ENCODE results near the gene MMP14.

DNA sequence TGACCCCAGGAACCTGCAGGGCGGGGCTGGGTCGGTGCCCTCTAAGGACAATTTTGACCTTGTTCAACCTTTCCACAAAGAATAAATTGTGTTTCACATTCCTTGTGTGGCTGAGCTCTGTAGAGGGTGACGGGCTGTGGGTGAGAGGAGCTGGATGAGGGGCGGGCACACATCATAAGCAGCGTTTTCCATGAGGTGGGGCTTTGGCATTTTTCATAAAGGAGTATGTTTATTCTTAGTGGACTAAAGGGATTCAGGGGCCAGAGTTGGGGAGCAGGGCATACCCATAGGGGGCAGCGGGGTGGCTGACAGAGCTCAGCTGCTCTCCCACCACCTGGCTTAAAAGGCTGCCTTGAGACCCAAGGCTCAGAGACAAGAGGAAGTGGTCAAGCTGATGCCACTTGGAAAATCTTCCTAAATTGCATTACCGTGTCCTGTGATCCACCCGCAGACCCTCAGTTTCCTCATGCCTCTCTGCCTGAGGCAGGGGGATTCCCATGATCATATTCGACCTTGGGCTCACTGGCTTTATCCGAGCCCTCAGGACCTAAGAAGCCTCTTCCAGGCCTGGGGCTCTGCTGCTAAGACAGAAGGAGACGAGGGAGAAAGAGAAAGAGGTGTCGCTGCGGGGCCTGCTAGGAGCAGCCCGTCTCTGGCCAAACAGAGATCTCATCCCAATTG lies 11.4 kb downstream of the MMP14 start:
- TF ChIP-seq, protein P1, sequence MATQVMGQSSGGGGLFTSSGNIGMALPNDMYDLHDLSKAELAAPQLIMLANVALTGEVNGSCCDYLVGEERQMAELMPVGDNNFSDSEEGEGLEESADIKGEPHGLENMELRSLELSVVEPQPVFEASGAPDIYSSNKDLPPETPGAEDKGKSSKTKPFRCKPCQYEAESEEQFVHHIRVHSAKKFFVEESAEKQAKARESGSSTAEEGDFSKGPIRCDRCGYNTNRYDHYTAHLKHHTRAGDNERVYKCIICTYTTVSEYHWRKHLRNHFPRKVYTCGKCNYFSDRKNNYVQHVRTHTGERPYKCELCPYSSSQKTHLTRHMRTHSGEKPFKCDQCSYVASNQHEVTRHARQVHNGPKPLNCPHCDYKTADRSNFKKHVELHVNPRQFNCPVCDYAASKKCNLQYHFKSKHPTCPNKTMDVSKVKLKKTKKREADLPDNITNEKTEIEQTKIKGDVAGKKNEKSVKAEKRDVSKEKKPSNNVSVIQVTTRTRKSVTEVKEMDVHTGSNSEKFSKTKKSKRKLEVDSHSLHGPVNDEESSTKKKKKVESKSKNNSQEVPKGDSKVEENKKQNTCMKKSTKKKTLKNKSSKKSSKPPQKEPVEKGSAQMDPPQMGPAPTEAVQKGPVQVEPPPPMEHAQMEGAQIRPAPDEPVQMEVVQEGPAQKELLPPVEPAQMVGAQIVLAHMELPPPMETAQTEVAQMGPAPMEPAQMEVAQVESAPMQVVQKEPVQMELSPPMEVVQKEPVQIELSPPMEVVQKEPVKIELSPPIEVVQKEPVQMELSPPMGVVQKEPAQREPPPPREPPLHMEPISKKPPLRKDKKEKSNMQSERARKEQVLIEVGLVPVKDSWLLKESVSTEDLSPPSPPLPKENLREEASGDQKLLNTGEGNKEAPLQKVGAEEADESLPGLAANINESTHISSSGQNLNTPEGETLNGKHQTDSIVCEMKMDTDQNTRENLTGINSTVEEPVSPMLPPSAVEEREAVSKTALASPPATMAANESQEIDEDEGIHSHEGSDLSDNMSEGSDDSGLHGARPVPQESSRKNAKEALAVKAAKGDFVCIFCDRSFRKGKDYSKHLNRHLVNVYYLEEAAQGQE (IDR thresholded peaks at IDR 0.05; ENCODE audit: insufficient read depth in 1 of 2, low read depth in 2 of 2, low read length in 2 of 2) = no peak
- TF ChIP-seq POLR2AphosphoS5 (IDR thresholded peaks at IDR 0.05; ENCODE audit: low read depth, low read length) (no peak), TAF1 (IDR thresholded peaks at IDR 0.05; ENCODE audit: borderline replicate concordance, insufficient read depth, low read length) (no peak), SIN3A (IDR thresholded peaks at IDR 0.05; ENCODE audit: borderline replicate concordance, insufficient read depth, low read length) (no peak), FOXP2 (optimal IDR thresholded peaks at IDR 0.05; ENCODE audit: borderline replicate concordance, extremely low read depth, extremely low read length, insufficient read depth) (no peak)

Data from PFSK-1 (cell line).